A204.1 (cell line): ENCODE results near the gene SH3RF1.

Experiments
- FAIRE-seq: peaks from 2 replicates; lab custom pipeline; 2012; peaks lifted over from hg19 to GRCh38; lab: Jason Lieb, UNC

SH3RF1 gene

DNA sequence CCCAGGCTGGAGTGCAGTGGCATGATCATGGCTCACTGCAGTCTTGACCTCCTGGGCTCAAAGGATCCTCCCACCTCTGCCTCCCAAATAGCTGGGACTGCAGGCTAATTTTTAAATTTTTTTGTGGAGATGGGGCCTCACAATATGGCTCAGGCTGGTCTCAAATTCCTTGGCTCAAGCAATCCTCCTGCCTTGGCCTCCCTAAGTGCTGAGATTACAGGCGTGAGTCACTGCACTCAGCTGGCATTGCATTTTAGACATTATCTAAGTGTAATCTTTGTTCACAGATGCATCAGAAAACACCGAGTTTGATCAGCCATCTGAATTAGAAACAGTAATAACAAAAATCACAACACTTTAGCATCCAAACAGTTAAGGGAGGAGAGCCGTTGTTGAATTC lies 207.3 kb downstream of the SH3RF1 start:
- FAIRE-seq, result no peak

DNA sequence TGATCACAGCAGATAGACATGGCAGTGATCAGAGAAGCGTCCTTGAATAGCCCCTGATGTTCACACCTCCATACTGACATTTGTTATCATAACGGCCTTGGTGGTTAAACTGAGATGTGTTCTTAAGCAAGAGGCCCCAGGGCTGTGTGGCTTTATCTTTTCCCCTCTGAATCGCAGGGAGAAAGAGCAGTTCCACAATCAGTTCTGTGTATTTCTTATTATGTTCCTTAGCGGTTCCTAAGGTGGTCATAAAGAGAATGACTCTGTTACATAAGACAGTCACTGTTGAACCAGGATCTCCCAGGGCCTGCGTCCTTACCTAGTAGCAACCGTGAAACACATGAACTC lies 207.9 kb downstream of the SH3RF1 start:
- no peak for FAIRE-seq

DNA sequence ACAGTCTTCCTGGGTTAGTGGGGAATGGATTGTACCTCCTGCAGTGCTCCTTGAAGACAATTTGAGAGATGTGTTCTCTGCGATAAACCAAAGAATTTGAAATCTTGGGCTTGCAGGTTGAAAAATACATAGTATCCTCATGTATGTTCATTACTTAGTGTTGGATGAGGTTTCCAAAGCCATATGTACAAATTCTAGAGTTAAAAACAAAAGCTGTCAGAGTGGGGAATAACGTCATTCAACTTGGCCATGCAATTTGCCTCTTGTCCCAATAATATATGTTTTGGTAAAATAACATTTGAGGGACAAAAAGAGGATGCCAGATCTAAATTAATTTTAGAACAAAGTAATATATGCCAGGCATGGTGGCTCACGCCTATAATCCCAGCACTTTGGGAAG lies 209.4 kb downstream of the SH3RF1 start:
- no peak for FAIRE-seq

DNA sequence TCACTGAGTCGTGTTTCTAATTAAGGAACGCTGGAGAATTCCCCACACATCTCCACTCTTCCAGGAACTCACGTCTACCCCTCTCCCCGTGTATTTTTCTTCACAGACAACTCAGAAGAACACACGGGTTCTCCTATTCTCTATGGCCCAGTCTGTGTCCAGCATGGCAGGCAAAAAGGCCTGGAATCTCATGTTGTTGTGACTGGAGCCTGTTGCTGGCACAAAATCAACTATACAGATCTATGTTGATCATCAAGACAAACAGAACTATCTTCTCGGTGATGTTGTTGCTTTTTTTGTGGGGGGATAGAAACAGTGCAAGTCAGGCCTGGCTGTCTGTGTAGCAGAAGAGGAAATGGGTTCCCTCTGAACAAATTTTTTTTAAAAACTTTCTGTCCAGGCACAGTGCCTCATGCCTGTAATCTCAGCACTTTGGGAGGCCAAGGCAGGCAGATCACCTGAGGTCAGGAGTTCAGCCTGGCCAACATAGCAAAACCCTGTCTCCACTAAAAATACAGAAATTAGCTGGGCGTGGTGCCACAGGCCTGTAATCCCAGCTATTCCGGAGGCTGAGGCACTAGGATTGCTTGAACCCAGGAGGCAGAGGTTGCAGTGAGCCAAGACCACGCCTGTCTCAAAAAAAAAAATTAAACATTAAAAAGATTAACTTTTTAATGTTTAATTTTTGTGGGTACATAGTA lies 210.2 kb downstream of the SH3RF1 start:
- no peak for FAIRE-seq

DNA sequence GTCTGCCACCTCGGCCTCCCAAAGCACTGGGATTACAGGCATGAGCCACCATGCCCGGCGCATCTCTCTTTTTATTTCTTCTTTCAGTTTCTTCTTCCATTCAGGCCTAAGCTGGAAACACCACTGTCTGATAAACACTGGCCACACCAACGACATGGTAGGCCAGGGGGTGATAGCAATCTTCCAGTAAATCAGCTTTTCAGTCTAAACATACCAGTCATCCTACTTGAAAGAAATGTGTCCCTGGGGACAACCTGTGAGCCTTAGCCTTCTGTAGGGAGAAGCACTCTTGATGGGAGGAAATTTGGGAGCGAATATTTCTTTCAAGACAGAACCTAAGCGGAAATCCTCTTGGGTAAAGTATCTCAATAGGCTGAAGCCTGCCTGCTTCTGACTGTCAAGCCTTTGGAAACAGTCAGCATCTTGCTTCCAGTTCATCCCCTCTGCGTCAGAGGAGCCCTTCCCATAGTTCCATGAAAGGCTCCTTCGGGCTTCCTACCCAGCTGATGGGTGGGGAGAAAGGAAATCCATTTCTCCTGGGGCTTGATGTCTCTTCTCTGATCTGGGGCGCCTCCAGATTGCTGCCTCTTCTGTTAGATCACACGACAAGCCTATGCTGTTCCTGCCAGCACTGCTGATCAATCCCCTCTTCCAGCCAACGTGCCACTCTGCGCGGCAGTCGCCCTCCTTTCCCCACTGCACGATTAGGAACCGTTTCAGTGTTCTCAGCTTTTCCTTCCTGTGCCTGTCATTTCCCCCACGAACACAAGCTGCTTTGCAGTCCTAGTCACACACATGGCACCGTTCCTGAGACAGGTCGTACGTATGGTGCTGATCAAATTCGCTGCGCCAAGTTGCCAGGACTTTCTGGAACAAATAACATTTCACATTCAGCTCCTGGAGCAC lies 211.2 kb downstream of the SH3RF1 start:
- FAIRE-seq, result no peak

DNA sequence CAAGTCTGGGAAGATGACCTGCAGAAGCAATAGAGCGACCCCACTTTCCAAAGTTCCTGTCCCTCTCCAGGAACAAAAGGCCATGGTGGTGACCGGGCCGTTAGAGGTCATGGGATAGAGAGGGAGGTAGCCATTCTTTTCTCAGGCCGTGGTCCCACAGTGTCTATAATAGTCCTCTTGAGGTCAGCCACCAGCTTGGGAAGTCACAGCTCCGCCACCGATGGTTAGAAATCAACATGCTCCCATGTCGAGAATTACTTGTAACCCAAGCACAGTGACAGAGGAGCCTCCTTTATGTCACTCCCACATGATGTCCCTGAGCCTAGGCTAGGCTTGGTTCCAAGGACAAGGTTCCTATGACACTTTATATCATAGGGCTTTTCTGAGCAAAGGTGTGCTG lies 212.4 kb downstream of the SH3RF1 start:
- no peak for FAIRE-seq

DNA sequence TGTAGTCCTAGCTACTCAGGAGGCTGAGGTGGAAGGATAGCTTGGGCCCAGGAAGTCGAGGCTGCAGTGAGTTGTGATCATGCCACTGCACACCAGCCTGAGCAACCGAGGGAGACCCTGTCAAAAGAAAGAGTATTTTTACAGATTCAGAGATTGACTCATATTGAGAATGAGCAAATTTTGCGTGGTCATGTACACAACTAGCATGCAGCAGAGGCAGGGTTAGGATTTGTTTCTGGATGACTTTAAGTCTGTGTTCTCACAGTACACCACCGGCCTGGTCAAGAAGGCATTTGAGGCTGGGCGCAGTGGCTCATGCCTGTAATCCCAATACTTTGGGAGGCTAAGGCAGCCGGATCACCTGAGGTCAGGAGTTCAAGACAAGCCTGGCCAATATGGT lies 215.9 kb downstream of the SH3RF1 start:
- no peak for FAIRE-seq

DNA sequence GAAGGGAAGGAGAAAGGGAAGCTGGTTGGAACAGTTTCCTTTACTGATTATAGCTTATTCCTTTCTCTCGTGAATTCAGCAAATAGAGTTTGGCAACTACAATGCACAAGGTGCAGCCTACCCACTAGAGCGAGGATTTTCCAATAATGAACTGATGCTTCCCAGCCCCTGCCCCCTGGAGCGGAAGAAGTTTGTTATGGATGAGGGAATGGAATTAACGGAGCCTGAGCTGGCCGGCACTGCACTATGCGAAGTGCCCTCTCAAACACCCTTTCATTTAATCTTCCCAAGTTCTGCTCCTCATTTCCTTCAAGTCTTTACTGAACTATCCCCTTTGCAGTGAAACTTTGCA lies 218.2 kb downstream of the SH3RF1 start:
- FAIRE-seq, result no peak

DNA sequence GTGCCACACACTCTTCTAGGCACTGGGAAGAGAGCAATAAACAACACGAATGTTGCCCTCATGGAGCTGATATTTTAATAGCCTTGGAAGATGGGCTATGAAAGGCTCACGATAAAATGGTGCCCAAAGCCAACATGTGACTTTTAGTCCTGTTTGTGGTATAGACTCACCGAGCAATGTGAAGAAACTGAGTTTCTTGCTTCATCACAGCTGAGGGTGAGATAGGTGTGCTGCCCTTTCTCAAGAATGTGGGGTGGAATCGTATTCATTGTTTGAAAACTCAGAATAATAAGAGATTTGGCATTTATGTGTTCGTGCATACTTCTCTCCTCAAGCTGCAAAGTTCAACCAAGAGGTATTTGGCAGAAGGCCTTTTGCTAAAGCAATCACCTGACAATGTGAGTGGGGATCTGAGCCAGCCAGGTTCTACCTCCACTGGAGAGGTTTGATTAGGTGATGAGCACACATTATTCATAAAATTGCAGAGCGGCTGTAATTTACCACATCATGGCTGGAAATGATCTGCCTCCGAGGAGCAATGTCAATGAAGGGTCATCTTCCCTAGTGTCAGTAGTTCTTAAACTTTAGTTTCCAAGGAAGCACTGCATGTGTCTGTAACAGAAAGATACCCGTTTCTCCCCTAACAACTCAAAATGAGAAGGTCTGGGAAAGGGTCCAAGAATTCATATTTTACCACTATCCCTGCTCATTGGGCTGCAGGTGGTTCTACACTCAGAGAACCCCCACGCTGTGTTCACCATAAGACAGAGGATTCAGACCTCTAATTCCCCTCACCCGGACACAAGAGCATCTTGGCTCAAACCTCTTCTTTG lies 218.8 kb downstream of the SH3RF1 start:
- no peak for FAIRE-seq

DNA sequence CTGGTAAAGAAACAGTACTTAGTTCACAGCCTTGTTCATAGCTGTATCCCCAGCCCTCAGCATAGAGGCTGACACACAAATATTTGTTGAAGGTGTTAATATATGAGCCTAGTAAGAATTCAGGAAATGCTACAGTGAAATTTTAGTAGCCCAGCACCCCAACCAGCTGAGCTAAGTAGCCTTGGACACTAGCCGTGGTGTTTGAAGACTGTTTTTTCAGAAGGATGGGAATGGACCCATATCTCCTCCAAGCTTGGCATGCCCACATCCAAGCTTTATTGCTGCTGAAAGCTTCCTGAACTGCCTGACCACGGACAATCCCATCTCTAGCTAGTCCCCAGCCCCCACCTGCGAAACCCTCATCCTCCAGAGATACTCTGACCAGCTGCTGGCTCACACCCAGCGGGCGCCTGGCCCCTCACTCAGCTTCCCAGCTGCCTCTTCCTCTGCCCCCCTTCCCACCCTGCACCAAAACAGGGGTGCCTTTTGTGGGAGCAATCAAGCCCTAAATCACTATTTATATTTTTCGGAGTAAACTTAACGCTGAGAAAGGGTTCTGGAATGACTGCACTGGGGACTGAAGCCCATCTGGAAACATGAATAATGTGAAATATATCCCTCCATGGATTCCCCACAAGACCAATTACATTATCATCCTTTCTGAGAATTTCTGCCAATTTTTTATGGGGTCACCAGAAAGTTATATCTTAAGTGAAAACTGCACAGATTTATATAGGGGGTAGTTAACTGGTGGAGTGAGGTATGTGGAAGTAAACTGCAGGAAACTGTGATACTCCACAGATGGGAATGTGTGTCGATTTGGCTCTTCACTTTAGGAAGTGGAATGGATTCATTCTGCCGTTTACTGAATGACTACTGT lies 219.6 kb downstream of the SH3RF1 start:
- no peak for FAIRE-seq

DNA sequence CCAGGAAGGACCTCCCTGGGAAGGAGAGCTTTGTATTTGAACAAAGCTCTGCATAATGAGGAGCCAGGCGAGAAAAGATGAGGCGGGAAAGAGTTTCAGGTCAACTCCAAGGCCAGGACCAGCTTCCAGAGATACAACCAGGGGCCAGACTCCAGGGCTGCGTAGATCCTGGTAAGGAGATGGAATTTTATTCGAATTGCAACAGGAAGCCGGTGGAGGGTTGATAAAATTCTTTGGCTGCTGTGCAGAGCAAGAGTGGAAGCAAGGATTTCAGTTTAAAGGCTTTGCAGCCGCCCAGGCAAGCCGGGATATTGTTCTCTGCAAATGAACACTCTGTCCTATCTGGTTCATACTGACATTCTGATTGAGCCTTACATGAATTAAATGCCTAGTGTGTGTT lies 220.5 kb downstream of the SH3RF1 start:
- no peak for FAIRE-seq

DNA sequence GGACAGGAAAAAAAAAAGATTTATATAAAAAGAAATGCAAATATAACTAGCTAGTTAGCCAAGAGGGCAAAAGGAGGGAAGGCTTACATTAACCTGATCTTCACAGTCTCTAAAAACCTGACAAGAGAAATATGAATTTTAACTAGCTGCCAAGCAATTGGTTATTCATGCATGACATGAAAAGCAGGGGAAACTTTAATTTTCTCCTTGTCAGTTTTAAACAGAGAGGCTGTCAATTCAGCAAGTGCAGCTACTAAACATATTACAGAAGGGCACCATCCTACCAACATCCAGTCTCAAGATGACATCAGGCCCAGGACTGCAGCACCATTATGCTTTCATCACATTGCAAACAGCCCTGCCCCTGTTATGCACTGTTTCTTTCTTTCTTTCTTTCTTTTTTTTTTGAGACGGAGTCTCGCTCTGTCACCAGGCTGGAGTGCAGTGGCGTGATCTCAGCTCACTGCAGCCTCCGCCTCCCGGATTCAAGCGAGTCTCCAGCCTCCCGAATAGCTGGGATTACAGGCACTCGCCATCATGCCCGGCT lies 221.8 kb downstream of the SH3RF1 start:
- no peak for FAIRE-seq

DNA sequence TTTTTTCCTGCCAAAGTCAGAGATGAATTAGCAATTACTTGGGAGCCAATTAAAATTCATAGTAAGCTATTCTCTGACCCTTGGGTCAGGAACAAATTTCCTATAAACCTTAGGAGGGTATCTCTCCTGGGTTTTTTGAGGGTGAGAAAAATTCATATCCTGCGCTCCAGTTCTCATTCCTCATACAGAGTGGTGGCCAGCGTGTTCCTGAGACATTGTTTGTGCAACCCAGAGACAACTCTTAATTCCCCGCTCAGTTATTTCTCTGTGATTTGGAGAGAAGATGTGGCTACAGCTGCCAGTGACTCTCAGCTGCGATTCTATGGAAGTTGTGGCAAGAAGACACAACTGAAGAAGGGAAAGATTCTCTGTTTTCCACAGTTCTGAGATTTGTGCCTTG lies 222.8 kb downstream of the SH3RF1 start:
- no peak for FAIRE-seq

DNA sequence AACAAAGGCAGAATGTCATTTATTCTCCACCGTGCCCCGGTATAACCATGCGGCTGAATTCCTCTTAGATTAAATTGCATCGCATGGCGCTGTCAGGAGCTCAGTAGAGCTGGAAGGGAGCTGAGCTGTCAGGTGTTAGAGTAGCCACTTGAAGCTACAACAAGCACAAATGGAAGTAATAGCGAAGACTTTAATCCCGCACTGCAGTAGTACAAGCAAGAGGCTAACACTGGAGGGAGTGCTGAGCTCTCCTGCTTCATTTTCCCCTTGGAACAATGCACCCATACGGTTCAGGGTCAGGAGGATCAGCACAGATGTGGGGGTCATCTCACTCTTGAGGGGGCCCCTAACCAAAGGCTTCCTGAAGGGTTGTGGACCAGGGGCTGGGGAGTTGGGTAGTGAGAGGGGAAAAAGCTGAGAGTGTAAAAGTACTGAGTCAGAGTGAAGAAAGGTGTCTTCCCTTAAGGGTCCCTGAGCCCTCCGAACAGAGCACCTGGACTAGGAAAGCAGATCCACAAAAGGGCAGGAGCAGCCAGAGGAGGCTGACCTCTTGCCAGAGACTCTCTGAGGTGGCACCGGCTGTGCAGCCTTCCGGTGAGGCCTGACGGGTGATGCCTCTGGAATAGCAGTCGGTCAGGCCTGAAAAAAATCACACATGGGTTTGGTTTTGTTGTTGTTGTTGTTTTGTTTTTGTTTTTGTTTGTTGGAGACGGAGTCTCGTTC lies 224.7 kb downstream of the SH3RF1 start:
- FAIRE-seq, result no peak

DNA sequence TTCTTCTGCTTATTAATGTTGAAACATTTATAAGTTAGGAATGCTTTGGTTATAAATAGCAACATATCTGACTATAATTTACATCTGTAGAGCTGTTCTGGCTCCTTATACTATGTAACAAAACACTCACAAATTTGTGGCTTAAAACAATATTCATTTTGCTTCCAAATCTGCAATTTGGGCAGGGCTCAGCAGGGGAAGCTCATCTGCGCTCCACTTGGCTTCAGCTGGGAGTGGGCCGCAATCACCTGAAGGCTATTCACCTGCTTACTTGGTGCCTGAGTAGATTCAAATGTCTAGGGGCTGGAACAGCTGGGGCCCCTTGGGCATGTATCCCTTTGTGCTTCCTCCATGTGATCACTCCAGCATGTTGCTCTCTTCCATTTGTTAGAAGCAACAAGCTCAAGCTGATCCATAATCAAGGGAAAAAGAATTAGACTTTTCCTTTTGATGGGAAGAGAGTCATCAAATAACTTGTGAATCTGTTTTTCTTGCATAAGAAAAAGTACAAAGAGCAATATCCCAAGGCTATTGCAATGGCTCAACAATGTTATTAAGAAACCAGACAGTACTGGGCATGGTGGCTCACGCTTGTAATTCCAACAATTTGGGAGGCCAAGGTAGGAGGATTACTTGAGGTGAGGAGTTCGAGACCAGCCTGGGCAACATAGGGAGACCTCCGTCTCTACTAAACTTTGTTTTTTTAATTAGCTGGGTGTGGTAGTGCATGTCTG lies 225.9 kb downstream of the SH3RF1 start:
- FAIRE-seq, result no peak
